D341Med (cell line): Measurements from ENCODE around the gene PRSS36.
"Not testable (repeated sequence)": the region's sequence is repeated elsewhere in the genome, so short reads cannot be mapped to it uniquely, and the experiment has no call there.

ENCODE experiments used
- DNase-seq: peaks from one replicate; pipeline ENCODE4 v3.0.0; 2012; ENCODE audit warnings: low spot score

Gene PRSS36

GRCh38 chr16:31183432-31184428 is 33.9 kb upstream of the PRSS36 start:
- no peak for DNase-seq

DNA sequence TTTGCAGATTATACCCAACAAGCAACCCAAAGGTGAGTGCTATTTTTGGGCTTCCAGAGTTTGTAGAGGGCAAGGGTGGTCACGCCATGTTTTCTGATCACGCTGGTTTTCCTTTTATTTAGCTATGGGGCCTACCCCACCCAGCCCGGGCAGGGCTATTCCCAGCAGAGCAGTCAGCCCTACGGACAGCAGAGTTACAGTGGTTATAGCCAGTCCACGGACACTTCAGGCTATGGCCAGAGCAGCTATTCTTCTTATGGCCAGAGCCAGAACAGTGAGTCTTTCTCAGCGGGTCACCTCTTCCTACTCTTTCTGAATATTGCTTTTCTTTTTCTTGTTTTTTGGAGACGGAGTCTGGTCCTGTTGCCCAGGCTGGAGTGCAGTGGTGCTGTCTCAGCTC is 32.5 kb upstream of the PRSS36 start:
- no peak for DNase-seq

DNA sequence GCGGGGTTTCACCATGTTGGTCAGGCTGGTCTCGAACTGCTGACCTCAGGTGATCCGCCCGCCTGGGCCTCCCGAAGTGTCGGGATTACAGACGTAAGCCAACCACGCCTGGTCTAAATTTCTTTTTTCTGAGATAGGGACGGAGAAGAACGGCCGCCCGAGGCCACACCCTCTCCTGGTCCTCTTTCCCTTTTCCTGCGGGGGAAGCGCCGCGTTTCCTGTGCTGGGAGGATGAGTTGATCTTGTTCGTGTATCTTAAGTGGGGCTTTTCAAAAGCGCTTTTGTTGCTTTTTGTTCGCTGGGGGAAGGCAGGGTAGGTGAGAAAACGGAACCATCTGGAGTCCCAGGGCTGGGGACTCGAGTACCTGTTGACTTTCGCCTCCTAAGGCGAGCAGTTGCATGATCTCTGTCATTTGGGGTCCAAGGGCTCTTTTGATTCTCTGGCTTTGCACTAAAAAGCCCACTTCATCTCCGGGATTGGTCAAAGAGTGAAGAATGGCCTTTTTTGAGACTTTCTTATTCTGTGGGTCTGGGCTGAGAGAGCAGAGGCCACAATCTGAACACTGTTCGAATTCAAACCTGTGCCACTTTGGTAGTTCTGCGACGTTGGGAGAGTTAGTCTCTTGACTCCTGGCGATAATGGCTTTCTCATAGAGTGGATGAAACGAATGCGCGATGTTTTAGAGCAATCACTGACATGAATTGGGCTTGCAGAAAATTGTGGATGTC is 31.4 kb upstream of the PRSS36 start:
- no peak for DNase-seq

GRCh38 chr16:31179747-31180459 is 30.0 kb upstream of the PRSS36 start, which contains the start of gene FUS:
FUS (plus strand) TSS chr16:31180139; CDS start chr16:31180215, 76 bp downstream.
- DNase-seq, result peak; percentile 95

DNA sequence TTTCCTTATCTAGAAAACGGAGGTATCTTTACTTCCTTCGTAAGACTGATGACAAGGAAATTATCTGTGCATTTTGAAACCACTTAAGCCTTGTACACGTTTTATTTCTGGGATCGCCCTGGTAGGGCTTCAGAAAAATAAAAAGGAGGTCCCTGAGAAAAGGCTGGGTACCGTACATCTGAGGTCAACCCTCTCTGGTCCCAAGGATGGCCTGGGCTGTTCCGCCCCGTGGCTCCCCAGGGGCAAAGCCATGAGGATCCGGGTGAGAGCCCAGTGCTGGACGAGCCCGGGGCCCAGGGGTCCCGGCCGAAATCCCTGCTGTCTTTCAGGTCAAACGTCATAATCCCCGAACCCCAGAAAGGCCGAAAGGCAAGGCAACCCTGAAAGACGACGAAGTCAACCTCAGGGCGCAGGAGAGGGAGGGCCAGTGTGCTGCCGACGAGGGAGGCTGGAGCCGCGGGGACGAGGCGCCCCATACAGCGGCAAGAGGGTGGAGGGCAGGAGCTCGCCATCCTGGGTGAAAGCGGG is 29.4 kb upstream of the PRSS36 start:
- DNase-seq, result no peak

GRCh38 chr16:31177136-31177535 is 27.3 kb upstream of the PRSS36 start:
- DNase-seq, result no peak

DNA sequence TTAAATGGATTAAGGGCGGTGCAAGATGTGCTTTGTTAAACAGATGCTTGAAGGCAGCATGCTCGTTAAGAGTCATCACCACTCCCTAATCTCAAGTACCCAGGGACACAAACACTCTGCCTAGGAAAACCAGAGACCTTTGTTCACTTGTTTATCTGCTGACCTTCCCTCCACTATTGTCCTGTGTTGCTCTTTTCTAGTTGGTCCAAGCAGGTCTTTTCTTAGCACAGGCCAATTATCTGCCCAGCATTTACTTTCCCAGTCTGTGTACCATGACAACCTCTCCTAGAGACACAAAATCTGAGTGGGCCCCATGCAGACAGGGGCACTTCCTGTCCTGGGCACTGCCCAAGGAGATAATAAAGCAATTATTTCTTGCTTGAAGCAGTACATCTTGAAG is 20.2 kb upstream of the PRSS36 start:
- not testable (repeated sequence) for DNase-seq

DNA sequence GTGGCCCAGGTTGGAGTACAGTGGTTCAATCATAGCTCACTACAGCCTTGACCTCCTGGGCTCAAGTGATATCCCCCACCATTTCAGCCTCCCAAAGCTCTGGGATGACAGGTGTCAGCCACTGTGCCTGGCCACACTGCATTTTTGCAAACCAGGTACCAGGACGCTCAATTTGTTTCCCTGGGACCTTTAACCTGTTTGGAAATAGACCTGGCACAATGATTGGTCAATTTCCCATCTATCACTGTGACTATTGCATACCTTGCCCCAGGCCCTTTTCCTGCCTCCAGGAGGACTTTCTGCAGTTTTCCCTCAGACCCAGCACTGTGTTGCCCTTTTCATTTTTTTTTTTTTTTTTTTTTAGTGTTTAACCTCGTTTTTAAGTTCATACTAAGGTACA is 19.0 kb upstream of the PRSS36 start:
- no peak for DNase-seq

DNA sequence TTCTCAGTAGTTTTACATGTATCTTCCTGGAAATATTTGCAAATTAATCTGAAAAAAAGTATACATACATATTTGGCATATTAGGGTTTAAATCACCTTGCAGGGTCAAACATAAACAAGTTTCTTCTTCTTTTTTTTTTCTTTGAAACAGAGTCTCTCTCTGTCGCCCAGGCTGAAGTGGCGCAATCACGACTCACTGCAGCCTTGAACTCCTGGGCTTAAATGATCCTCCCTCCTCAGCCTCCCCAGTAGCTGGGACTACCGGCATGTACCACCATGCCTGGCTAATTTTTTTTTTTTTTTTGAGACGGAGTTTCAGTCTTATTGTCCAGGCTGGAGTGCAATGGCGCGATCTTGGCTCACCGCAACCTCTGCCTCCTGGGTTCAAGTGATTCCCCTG is 17.4 kb upstream of the PRSS36 start:
- no peak for DNase-seq

DNA sequence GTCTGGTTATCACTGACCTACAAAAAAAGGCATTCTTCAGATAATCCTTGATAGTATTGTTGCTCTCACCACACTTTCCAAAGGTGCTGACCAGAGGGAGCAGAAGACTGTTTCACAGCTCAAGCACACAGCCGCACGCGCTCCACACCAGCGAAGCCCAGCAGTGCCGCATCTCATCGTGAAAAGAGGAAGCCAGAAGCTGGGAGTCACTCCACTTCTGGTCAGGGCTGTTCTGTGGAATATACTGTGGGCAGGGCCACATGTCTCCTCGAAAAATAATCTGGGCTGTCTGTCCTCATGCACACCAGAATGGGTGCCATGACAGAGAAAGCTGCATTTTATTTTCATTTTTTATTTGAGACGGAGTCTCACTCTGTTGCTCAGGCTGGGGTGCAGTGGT is 7.3 kb upstream of the PRSS36 start:
- DNase-seq, result no peak

DNA sequence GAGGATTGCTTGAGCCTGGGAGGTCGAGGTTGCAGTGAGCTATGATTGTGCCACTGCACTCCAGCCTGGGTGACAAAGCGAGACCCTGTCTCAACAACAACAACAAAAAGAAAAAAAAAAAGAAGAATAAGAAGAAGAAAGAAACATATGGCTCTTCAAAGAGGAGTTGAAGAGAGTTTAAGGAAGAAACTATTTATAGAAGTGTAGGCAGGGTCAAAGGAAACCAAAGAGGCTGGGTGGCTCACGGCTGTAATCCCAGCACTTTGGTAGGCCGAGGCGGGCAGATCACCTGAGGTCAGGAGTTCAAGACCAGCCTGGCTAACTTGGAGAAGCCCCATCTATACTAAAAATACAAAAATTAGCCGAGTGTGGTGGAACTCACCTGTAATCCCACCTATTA is 1.1 kb upstream of the PRSS36 start:
- DNase-seq, result not testable (repeated sequence)

- DNase-seq, result no peak
These were observed 534 bp downstream of the PRSS36 start for GRCh38 chr16:31149332-31149731.

GRCh38 chr16:31148896-31149295 is 970 bp downstream of the PRSS36 start:
- DNase-seq, result no peak

GRCh38 chr16:31148281-31148728 is 1.6 kb downstream of the PRSS36 start:
- peak; percentile 34 for DNase-seq

DNA sequence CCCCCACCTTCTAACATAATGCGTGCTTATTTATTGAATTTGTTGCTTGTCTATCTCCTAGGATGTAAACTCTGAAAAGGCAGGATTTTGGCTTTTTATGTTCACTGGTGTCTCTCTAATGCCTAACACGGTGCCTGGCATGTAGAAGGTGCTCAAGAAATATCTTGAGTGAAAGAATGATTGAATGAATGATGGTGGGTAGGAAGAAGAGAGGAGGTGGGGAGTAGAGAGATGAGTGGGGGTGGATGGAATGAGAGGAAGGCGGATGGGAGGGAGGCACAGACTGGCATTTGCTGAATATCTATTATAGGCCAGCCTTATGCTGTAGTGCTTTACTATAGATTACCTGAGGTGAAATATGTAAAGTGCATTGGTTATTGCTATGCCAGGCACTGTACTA is 2.3 kb downstream of the PRSS36 start:
- DNase-seq, result no peak

- no peak for DNase-seq
These were observed 4.4 kb downstream of the PRSS36 start for GRCh38 chr16:31145398-31145990.

GRCh38 chr16:31144418-31144817 is 5.4 kb downstream of the PRSS36 start:
- DNase-seq, result not testable (repeated sequence)

- DNase-seq, result no peak
These were observed 6.1 kb downstream of the PRSS36 start for GRCh38 chr16:31143694-31144148.

DNA sequence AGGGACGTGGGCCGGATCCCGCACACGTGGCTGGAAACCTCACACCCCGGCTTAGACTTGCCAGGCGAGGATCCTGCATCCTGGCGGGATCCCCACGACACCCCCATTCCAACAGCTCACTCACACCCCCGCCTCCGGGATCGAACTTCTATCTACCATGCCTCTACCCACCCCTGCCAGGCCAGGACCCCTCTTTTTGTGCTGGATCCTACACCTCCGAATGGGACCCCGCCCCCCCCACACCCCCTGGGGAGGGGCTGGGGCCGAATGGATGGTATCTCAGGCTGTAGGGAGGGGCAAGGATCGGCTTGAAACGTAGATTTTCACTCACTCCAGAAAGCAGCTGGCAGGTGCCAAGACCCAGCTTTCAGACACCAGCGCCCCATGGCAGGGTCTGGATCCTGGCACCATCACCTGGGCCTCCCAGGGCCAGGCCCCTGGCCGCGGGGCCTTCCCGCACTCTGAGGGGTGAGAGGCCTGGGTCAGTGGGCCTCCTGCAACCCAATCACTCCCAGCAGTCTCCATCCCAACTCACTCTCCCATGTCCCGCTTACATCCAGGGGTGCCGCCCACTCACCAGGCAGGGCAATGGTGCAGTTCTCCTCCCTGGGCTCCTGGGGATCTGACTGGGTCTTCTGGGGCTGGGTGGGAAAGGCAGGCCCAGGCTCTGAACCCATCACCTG is 6.7 kb downstream of the PRSS36 start:
- no peak for DNase-seq

- DNase-seq, result peak; percentile 99
These were observed 7.5 kb downstream of the PRSS36 start for GRCh38 chr16:31142109-31143010.
